Subcutaneous abdominal adipose tissue (tissue), 5 donors: ENCODE measurements around the gene ACIN1.
A peak's percentile ranks its signal among the peaks of the same experiment; 100 is the strongest.

ENCODE experiments used
- H3K27ac ChIP-seq: one replicate; pipeline ENCODE4 v1.7.0; 2013; ENCODE audit warnings: low read depth, mild to moderate bottlenecking, inconsistent platforms, low read length, moderate library complexity
- H3K27me3 ChIP-seq, 5 donors: one replicate each; pipeline ENCODE4 v1.7.0; 2013; ENCODE audit warnings: low read length in 5 of 5, inconsistent platforms in 1 of 5; ENCODE audit not compliant: control insufficient read depth in 5 of 5, insufficient read depth in 4 of 5
- H3K36me3 ChIP-seq, 5 donors: one replicate each; pipeline ENCODE4 v1.7.0; 2013; ENCODE audit warnings: low read length in 5 of 5; ENCODE audit not compliant: control insufficient read depth in 5 of 5, insufficient read depth in 5 of 5
- H3K4me1 ChIP-seq, 5 donors: one replicate each; pipeline ENCODE4 v1.7.0; 2013; ENCODE audit warnings: low read length in 5 of 5, mild to moderate bottlenecking in 3 of 5, moderate library complexity in 1 of 5; ENCODE audit not compliant: control insufficient read depth in 5 of 5, insufficient read depth in 5 of 5
- H3K4me3 ChIP-seq, 5 donors: one replicate each; pipeline ENCODE4 v1.7.0; 2013; ENCODE audit warnings: low read length in 5 of 5, low read depth in 1 of 5
- H3K9ac ChIP-seq, 5 donors: one replicate each; pipeline ENCODE4 v1.7.0; 2013; ENCODE audit warnings: low read length in 5 of 5, mild to moderate bottlenecking in 4 of 5, moderate library complexity in 3 of 5
- H3K9me3 ChIP-seq, 5 donors: one replicate each; pipeline ENCODE4 v1.7.0; 2013; ENCODE audit warnings: low read length in 5 of 5; ENCODE audit not compliant: control insufficient read depth in 5 of 5
- donor health status: healthy.
- donor health status: healthy.
- donor health status: healthy.
- donor health status: healthy.
- donor health status: healthy.

Gene ACIN1

DNA sequence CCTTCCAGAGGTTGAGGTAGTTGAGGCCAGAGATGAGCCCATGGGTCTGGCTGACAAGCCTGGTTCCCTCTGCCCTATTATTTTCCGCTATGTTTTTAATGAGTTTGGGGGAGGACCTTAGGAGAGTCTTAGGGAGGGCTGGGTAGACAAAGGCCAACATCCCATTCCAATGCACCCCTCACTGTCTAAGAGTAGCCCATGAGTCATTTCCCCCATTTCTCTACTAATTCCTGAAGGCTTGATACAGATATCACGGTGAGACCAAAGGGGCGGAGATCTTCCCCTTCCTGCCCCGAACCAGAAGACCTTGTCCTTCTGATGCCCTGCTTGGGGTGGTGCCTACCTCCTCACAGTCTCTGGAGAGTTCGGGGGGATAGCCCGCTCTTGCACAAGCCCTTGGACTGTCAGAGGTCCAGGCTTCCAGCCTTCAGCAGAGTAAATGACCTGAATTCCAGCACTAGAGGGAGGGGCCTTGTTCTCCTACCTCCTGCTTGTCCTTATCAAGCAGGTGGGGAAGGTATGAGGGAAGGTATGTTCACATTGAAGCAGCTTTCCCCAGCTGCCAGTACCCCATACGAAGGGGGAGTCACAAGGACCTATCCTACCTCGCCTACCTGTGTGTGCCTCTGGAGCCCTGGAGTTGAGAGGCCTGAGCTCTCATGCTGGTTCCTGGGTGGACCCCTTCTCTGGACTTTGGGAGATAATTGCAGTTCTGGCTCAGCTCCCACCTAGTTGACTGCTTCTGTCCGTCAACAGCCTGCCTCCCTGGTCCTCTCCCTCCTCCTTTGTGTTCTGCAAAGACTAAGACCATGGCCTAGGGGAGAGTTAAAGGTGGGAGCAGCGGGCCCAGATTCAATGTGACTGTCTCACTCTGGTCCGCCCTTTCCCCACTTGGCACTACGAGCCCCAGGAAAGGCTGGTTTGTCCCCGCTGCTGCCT, 49.2 kb downstream of the ACIN1 start:
- H3K36me3 ChIP-seq = no peaks in the 10 kb centered on the region
- H3K27me3 ChIP-seq = peaks cover 0 to 4% (median 0%) of the 10 kb centered on the region in 5 donors
- H3K27ac ChIP-seq = peak overlapping the region; percentile 74
- no peaks in the 10 kb centered on the region for H3K9me3 ChIP-seq
- peak overlapping the region in 1 of 5 donors; percentile 51 for H3K9ac ChIP-seq
- H3K4me1 ChIP-seq = peaks cover 0 to 38% (median 0%) of the 10 kb centered on the region in 5 donors
- H3K4me3 ChIP-seq = no peak overlapping the region

GRCh38 chr14:23044840-23045239, 50.1 kb downstream of the ACIN1 start:
- H3K4me3 ChIP-seq = no peak overlapping the region
- H3K4me1 ChIP-seq = peaks cover 0 to 38% (median 0%) of the 10 kb centered on the region in 5 donors
- H3K27ac ChIP-seq = peak overlapping the region; percentile 74
- H3K36me3 ChIP-seq = no peaks in the 10 kb centered on the region
- H3K27me3 ChIP-seq = peaks cover 0 to 4% (median 0%) of the 10 kb centered on the region in 5 donors
- H3K9ac ChIP-seq = peak overlapping the region in 1 of 5 donors; percentile 51
- H3K9me3 ChIP-seq = no peaks in the 10 kb centered on the region

DNA sequence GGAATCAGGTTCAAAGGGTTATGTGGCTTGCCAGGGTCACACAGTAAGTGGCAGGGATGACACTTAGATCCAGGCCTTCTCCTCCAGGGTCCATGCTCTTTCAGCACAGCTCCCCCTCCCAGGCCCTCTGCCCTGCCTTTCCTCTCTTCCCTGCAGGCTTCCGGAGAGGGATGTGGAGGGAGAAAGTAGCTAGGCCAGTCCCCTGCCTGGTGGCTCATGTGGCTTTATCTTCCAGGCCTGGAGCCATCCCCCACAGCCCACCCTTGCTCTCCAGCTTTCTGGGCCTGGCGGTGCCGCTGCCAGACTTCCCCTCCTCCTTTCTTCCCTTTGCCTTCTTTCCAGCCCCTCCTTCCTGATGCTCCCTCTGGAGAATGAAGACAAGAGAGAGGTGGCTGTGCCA, 51.2 kb downstream of the ACIN1 start:
- no peaks in the 10 kb centered on the region for H3K36me3 ChIP-seq
- no peak overlapping the region for H3K27ac ChIP-seq
- peaks cover 0 to 4% (median 0%) of the 10 kb centered on the region in 5 donors for H3K27me3 ChIP-seq
- H3K4me1 ChIP-seq = peaks cover 0 to 38% (median 0%) of the 10 kb centered on the region in 5 donors
- H3K9ac ChIP-seq = no peak overlapping the region
- no peak overlapping the region for H3K4me3 ChIP-seq
- no peaks in the 10 kb centered on the region for H3K9me3 ChIP-seq

- peaks cover 0 to 38% (median 0%) of the 10 kb centered on the region in 5 donors for H3K4me1 ChIP-seq
- no peak overlapping the region for H3K4me3 ChIP-seq
- no peaks in the 10 kb centered on the region for H3K9me3 ChIP-seq
- H3K36me3 ChIP-seq = no peaks in the 10 kb centered on the region
- peaks cover 0 to 4% (median 0%) of the 10 kb centered on the region in 5 donors for H3K27me3 ChIP-seq
- no peak overlapping the region for H3K9ac ChIP-seq
- no peak overlapping the region for H3K27ac ChIP-seq
Measured at GRCh38 chr14:23043145-23043544, 51.8 kb downstream of the ACIN1 start.

- Histone ChIP-seq H3K27me3 (peaks cover 0 to 3% (median 0%) of the 10 kb centered on the region in 5 donors), H3K27ac (no peak within 1 kb of the TSS), H3K9me3 (no peaks in the 10 kb centered on the region), H3K36me3 (no peaks in the 10 kb centered on the region), H3K9ac (no peak within 1 kb of the TSS), H3K4me3 (no peak within 1 kb of the TSS), H3K4me1 (peaks cover 0 to 35% (median 0%) of the 10 kb centered on the region in 5 donors)
Measured at GRCh38 chr14:23042162-23042965, 52.6 kb downstream of the ACIN1 start, which contains the start of gene PSMB11. PSMB11 (plus strand) TSS chr14:23042212; CDS start chr14:23042226, 14 bp downstream.

DNA sequence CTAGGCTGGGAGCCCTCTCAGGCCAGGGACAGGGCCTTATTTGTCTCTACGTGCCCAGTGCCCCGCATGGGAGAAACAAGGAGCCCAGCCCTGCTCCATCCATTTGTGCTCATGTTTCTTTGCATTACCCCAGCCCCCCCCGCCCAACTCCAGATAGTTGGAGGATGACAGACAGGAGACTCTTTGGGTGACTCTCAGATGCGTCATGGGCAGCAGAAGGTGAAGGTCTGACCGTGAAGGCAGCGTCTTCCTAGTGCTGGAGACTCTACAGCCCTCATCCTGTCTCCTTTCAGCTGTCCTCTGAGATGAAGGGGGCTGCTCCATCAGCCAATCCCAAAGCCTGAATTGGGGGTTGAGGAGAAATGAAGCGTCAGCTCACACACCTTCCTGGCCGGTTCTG, 53.2 kb downstream of the ACIN1 start:
- H3K27me3 ChIP-seq = no peaks in the 10 kb centered on the region
- no peak overlapping the region for H3K27ac ChIP-seq
- H3K9ac ChIP-seq = no peak overlapping the region
- H3K9me3 ChIP-seq = no peaks in the 10 kb centered on the region
- H3K36me3 ChIP-seq = no peaks in the 10 kb centered on the region
- peaks cover 0 to 29% (median 0%) of the 10 kb centered on the region in 5 donors for H3K4me1 ChIP-seq
- H3K4me3 ChIP-seq = no peak overlapping the region

DNA sequence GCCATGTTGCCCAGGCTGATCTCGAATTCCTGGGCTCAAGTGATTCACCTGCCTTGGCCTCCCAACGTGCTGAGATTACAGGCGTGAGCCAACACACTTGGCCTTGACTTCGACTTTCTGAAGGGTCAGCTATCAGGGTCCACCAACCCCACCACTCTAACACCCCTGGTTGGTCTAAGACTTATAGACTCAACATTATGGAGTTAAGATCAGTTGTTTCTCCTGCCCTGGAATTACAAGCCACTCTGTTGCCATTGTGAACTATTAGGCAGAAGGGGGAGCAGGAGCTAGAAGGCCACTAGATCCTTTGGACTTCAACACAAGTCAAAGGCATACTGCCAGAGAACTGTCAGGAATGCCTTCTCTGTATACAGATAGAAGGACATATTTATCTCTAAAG, 54.8 kb downstream of the ACIN1 start:
- H3K27me3 ChIP-seq = no peaks in the 10 kb centered on the region
- H3K27ac ChIP-seq = no peak overlapping the region
- no peaks in the 10 kb centered on the region for H3K36me3 ChIP-seq
- no peaks in the 10 kb centered on the region for H3K9me3 ChIP-seq
- peaks cover 0 to 20% (median 6%) of the 10 kb centered on the region in 5 donors for H3K4me1 ChIP-seq
- no peak overlapping the region for H3K4me3 ChIP-seq
- no peak overlapping the region for H3K9ac ChIP-seq

DNA sequence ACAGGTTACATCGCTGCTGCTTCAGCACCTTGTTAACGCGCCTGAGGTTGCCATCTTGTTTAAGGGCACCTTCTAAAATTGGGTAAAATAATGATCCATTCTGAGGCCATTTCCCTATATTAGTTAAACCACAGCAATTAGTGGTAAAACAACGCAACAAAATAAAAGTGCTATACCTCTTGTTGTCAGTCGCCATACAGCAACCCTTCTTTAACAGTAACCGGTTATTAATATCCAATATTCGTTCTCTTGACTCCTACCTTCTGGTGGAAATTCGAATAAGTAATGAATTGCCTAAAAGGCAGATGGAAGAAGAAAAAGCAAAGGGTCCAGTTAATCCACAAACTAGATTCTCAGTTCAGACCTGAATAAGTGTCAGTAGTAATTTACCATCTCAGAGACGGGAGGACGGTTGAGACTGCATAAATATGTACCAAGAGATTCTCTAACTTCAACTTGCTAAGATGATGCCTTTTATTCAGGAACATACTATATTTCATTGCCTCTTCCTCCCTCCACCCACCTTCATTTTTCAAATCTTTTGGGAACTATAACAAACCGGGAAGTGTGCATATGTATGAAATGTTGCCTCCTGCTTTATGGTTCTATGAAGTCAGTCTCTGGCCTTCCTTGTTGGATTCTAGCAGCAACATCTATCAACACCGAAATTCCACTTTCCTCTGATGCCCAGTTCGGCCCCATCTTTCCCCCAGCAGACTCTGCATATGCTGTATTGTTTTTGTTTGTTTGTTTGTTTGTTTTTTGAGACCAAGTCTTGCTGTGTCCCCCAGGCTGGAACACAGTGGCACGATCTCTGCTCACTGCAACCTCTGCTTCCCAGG, 59.4 kb downstream of the ACIN1 start:
- Histone ChIP-seq H3K36me3 (peaks cover 8 to 25% (median 18%) of the 10 kb centered on the region in 5 donors), H3K9me3 (no peaks in the 10 kb centered on the region), H3K27ac (peak overlapping the region; percentile 98), H3K9ac (peak overlapping the region; percentile 90 to 99 (median 98)), H3K27me3 (no peaks in the 10 kb centered on the region), H3K4me1 (peaks cover 3 to 22% (median 20%) of the 10 kb centered on the region in 5 donors), H3K4me3 (peak overlapping the region; percentile 79 to 96 (median 93))
